SH-SY5Y (cell line): ENCODE measurements around the gene AFF3.

ENCODE experiments used
- GATA2 ChIP-seq: IDR thresholded peaks from 2 replicates; pipeline ENCODE4 v1.6.1; 2011; ENCODE audit warnings: mild to moderate bottlenecking, low read depth, low read length
- GATA3 ChIP-seq: IDR thresholded peaks from 2 replicates; pipeline ENCODE4 v1.6.1; 2011; ENCODE audit warnings: low read depth, mild to moderate bottlenecking, low read length, moderate library complexity

- TF ChIP-seq GATA2 = no peak
- TF ChIP-seq GATA3 = no peak
These were observed 237.4 kb downstream of the AFF3 start for GRCh38 chr2:99905025-99905424.
